HFFc6 (cell line): ENCODE data around the gene USB1. TPM values are rescaled to one million over a fixed set of nuclear protein-coding genes. Genes with fewer than 3 reads are reported as not detected.

Experiments
- DNase-seq: peaks from one replicate; pipeline ENCODE4 v3.0.0-alpha.2; 2018
- H3K27ac Mint-ChIP-seq: 2 replicates; pipeline ENCODE4 v1.8.0; 2020; ENCODE audit warnings: mild to moderate bottlenecking, mixed read lengths
- H3K27me3 Mint-ChIP-seq: 2 replicates; pipeline ENCODE4 v1.8.0; 2021; ENCODE audit warnings: mild to moderate bottlenecking, moderate library complexity, mixed read lengths; ENCODE audit not compliant: insufficient read depth
- H3K36me3 Mint-ChIP-seq: 2 replicates; pipeline ENCODE4 v1.8.0; 2021; ENCODE audit warnings: low read depth, mixed read lengths
- H3K4me1 Mint-ChIP-seq: 2 replicates; pipeline ENCODE4 v1.8.0; 2020; ENCODE audit warnings: low read depth, mixed read lengths
- H3K4me3 Mint-ChIP-seq: 2 replicates; pipeline ENCODE4 v1.8.0; 2020; ENCODE audit warnings: mild to moderate bottlenecking, moderate library complexity, mixed read lengths
- H3K9me3 Mint-ChIP-seq: 2 replicates; pipeline ENCODE4 v1.8.0; 2020; ENCODE audit warnings: mild to moderate bottlenecking, mixed read lengths
- total RNA-seq, 6 experiments: library from RNA; stranded (reverse); fragmentation: NEBNext Ultra II Directional; extraction: Animal tissue kit (Norgen Biotek cat#: 25700); gene quantifications; 2 replicates in 1 of 6; 3 replicates in 5 of 6; pipeline ENCODE4 v1.2.3, GENCODE V29; 2021
- TF ChIP-seq, protein P1 (sequence below): fragments of 200-600 bp; sonication (generic); IDR thresholded peaks from 2 replicates; pipeline ENCODE4 v1.5.0; 2021; ENCODE audit warnings: antibody characterized with exemption, mild to moderate bottlenecking

USB1 gene
- total RNA-seq, 6 experiments from 2014 or later = 62.9 to 88.3 (median 76.3) TPM

DNA sequence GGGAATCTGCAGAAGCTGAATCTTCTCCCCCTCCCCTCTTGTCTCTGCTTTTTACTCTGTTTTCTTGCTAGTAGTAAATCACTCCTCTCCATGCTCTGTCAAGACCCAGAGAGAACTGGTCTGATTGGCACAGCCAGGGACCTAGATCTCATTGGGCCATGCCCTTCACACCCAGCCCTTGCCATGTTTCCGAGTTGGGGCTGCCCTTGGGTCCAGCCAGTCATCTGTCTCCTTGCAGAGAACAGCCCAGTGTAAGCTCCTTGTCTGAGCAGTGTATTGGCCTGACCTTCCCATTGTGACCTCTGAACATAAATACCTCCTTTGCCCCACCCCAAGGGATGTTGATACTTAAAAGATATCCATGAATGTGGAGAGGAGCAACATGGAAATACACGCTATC is 28.2 kb downstream of the USB1 start:
- TF ChIP-seq, protein P1, sequence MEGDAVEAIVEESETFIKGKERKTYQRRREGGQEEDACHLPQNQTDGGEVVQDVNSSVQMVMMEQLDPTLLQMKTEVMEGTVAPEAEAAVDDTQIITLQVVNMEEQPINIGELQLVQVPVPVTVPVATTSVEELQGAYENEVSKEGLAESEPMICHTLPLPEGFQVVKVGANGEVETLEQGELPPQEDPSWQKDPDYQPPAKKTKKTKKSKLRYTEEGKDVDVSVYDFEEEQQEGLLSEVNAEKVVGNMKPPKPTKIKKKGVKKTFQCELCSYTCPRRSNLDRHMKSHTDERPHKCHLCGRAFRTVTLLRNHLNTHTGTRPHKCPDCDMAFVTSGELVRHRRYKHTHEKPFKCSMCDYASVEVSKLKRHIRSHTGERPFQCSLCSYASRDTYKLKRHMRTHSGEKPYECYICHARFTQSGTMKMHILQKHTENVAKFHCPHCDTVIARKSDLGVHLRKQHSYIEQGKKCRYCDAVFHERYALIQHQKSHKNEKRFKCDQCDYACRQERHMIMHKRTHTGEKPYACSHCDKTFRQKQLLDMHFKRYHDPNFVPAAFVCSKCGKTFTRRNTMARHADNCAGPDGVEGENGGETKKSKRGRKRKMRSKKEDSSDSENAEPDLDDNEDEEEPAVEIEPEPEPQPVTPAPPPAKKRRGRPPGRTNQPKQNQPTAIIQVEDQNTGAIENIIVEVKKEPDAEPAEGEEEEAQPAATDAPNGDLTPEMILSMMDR = no peak
- Mint-ChIP-seq H3K4me3 (no peak overlapping the region), H3K9me3 (no peaks in the 10 kb centered on the region), H3K27me3 (peaks cover 19% of the 10 kb centered on the region), H3K36me3 (no peaks in the 10 kb centered on the region), H3K4me1 (peaks cover 6% of the 10 kb centered on the region), H3K27ac (no peak overlapping the region)
- no peak for DNase-seq

GRCh38 chr16:58030136-58030840 is 29.1 kb downstream of the USB1 start:
- Mint-ChIP-seq H3K9me3 (no peaks in the 10 kb centered on the region), H3K4me3 (no peak overlapping the region), H3K27ac (no peak overlapping the region), H3K36me3 (no peaks in the 10 kb centered on the region), H3K4me1 (no peaks in the 10 kb centered on the region), H3K27me3 (peaks cover 17% of the 10 kb centered on the region)
- no peak for DNase-seq
- TF ChIP-seq, protein P1 = no peak

- H3K9me3 Mint-ChIP-seq = no peaks in the 10 kb centered on the region
- no peak overlapping the region for H3K27ac Mint-ChIP-seq
- H3K4me1 Mint-ChIP-seq = no peaks in the 10 kb centered on the region
- H3K27me3 Mint-ChIP-seq = peaks cover 17% of the 10 kb centered on the region
- TF ChIP-seq, protein P1 = no peak
- no peak overlapping the region for H3K4me3 Mint-ChIP-seq
- no peak for DNase-seq
- H3K36me3 Mint-ChIP-seq = no peaks in the 10 kb centered on the region
Observed at GRCh38 chr16:58031016-58031800, 30.0 kb downstream of the USB1 start.

DNA sequence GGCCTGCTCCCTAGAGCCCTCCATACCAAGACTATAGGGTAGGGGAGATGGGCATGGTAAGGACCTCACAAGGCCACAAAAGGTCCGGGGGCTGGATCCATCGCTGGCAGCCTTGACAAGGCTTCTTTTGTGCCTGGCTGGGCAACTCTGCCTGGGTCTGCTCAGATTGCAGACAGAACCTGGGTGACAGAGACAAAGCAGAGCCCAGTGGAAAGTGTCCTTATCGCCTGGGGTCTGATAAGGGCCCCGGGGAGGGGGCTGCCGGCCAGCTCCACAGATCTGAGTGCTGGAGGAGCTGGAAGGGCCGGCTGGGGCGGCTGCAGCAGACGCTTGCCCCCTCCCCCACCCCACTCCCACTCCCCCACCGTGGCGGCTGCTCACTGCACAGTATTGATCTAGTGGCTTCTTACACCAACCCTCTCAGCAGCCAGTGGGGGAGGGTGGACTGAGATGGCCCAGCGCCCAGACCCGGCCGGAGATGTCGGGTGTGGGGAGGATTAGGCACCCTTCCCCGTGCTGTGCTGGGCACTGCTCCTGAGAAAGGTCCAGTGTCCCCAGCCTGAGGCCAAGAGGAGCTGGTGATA is 31.6 kb downstream of the USB1 start:
- Mint-ChIP-seq H3K4me1 (no peaks in the 10 kb centered on the region), H3K4me3 (no peak overlapping the region), H3K27me3 (peaks cover 21% of the 10 kb centered on the region), H3K9me3 (no peaks in the 10 kb centered on the region), H3K36me3 (no peaks in the 10 kb centered on the region), H3K27ac (no peak overlapping the region)
- no peak for DNase-seq
- TF ChIP-seq, protein P1 = no peak

GRCh38 chr16:58034128-58034685 is 33.0 kb downstream of the USB1 start:
- H3K27me3 Mint-ChIP-seq = peaks cover 17% of the 10 kb centered on the region
- H3K4me1 Mint-ChIP-seq = no peaks in the 10 kb centered on the region
- no peak for DNase-seq
- TF ChIP-seq, protein P1 = no peak
- H3K27ac Mint-ChIP-seq = no peak overlapping the region
- H3K9me3 Mint-ChIP-seq = no peaks in the 10 kb centered on the region
- H3K36me3 Mint-ChIP-seq = no peaks in the 10 kb centered on the region
- no peak overlapping the region for H3K4me3 Mint-ChIP-seq
